HG02885 (cell line): ENCODE measurements around the gene PTPRF.

Experiments
- ATAC-seq: cut with Tn5 transposase; IDR thresholded peaks from one replicate; pipeline ENCODE4 v1.9.1; 2021; ENCODE audit warnings: mild to moderate bottlenecking; ENCODE audit not compliant: unreplicated experiment, poor library complexity

The PTPRF gene

DNA sequence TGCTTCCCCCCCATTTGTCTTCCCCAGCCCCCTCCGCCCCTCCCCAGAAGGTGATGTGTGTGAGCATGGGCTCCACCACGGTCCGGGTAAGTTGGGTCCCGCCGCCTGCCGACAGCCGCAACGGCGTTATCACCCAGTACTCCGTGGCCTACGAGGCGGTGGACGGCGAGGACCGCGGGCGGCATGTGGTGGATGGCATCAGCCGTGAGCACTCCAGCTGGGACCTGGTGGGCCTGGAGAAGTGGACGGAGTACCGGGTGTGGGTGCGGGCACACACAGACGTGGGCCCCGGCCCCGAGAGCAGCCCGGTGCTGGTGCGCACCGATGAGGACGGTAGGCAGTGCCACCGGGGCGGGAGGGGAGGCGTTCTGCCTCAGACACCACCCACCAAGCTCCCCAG lies 67.0 kb downstream of the PTPRF start:
- ATAC-seq = no peak

DNA sequence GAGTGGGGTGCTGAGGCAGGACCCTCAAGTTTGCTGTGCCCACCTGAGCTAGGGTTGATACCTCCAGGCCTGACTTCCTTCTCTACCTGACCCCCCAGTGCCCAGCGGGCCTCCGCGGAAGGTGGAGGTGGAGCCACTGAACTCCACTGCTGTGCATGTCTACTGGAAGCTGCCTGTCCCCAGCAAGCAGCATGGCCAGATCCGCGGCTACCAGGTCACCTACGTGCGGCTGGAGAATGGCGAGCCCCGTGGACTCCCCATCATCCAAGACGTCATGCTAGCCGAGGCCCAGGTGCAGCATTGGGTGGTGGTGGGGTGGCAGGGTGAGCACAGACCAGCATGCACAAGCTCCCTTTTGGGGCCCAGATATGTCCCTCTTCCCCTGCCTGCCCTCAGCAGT lies 67.9 kb downstream of the PTPRF start:
- no peak for ATAC-seq

DNA sequence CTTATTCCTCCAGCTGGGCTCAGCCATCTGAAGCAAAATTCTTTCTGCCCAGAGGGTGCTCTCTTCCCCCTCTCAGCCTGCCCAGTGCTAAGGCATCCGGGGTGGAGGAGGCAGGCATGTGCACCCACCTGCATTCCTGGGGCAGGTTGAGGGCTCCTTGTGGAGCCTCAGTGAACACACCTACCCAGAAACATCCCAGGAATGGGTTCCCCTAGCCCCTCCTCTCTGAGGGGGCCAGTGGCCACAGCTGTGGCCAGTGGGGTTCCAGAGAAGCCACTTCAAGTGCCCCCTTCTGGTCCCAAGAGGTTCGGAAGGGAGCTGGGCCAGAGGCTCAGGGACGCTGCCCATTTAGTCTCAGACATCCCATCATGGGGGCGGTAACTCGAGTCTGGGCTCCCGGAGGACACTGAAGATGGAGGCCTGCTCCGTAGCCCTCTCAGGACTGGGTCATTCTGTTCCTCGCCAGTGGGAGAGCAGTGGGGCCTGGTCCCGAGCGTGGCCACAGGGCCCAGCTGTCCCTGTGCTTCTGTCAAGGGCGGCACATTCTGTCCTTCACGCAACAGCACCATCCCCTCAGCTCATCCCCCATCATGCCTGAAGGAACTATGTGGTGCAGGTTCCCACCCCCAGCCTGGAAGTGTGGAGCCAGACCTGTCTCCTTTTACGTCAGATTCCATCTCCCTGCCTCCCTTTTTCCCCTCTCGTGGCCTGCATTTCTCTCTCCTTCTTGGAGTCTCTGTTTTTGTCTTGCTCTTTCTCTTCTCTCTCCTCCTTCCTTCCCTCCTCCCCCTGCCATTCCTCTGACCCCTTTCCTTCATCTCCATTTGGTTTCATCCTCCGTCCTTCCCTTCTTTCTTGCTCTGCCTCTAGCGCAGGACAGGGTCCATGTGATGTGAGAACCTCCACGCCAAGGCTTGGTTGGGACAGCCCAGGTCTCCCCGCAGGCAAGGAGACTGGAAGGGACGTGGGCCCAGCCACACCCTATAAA lies 69.6 kb downstream of the PTPRF start:
- no peak for ATAC-seq

DNA sequence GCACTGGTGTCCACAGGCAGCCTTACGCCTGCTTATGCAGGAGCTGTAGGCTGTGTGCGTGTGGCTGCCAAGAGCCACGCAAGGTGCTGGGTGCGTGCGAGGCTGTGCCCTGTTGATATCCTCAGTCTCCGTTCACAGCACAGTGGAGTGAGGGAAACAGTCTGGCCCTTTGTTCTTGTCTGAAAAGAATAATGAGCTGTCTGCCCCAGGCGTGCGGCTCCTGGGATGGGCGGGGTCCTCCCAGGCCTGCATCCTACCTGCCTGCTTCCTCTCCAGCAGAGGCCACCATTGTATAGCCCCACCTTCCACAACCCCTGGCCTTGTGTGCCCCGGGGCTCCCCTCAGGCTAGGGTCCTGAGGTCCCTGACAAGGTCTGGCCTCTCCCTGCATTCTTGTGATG lies 72.3 kb downstream of the PTPRF start:
- no peak for ATAC-seq

DNA sequence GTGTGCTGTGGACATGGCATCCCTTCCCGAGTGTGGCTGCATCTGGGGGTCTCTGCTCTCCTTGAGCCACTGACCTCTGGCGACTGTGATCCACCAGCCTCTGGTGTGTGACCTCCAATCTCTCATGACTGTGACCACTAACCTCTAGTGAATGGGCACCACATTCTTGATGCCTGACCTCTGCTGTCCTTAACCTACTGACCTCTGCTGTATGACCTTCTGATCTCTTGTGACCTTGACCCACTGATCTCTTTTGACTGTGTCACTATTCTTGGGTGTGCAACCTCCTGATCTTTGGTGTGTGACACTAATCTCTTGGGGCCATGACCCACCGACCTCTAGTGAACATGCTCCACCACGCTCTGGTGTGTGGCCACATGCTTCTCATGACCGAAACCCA lies 73.5 kb downstream of the PTPRF start:
- no peak for ATAC-seq

DNA sequence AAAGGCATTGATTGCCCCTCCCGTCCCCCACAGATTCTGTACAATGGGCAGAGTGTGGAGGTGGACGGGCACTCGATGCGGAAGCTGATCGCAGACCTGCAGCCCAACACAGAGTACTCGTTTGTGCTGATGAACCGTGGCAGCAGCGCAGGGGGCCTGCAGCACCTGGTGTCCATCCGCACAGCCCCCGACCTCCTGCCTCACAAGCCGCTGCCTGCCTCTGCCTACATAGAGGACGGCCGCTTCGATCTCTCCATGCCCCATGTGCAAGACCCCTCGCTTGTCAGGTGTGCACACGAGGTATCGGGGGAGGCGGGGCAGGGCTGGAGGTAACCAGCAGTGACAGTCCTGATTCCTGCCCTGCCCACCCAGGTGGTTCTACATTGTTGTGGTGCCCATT lies 74.5 kb downstream of the PTPRF start:
- no peak for ATAC-seq

DNA sequence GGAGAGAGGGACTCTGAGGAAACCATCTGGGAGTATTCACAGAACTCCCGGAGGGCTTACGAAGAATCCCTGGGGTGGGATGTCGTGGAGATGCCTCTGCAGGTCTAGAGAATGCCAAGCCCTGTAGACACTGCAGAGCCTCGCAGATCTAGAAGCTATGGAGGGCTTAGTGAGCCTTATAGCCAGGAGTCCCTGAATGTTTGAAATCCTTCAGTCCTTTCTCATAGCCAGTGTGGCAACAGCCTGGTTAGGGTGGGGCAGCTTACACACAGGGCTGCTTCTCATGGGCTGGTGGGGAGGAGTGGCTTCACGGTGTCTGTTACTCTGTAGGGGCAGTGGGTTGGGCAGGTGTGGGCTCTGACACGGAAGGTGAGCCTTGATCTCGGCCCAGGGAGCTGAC lies 75.1 kb downstream of the PTPRF start:
- ATAC-seq = no peak

DNA sequence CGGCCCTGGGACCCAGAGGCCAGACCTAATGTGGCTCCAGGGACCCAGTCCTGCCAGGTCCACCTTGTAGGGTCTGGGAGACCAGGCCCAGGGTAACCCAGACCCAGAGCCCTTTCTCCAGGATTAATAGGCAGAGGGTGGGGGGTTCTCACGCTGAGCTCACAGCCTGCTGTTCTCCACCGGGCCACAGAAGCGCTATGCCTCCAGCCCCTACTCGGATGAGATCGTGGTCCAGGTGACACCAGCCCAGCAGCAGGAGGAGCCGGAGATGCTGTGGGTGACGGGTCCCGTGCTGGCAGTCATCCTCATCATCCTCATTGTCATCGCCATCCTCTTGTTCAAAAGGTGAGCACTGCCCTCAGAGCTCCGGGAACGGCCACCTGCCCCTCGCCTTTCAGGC lies 75.9 kb downstream of the PTPRF start:
- ATAC-seq = no peak

DNA sequence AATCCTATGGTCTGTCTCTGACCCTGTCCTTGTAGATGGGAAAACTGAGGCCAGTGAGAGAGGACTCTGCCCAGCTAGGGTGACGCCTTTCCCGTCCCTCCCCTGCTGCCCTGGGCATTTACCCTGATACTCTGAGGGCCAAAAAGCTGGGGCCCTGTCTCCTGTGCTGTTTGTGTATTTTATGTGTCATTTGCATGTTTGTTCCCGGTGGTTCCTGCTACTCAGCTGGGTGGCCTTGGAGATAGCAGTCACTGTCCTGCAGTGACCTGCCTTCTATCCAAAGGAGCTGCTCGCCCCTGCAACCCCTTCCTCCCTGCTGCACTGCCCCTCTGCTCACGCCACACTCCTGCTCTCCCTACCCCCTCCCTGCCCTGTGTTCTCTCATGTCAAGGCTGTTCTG lies 78.1 kb downstream of the PTPRF start:
- ATAC-seq = no peak

DNA sequence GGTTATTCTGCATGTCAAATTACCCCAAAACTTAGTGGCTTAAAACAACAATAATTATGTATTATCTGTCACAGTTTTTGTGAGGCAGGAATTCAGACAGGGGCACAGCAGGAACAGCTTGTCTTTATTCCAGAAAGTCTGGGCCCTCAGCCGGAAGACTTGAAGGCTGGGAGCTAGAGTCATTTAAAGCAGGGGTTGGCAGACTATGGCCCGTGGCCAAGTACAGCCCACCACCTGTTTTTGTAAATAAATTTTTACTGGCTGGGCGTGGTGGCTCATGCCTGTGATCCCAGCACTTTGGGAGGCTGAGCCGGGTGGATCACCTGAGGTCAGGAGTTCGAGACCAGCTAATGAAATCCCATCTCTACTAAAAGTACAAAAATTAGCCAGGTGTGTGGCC lies 79.7 kb downstream of the PTPRF start:
- ATAC-seq = no peak

DNA sequence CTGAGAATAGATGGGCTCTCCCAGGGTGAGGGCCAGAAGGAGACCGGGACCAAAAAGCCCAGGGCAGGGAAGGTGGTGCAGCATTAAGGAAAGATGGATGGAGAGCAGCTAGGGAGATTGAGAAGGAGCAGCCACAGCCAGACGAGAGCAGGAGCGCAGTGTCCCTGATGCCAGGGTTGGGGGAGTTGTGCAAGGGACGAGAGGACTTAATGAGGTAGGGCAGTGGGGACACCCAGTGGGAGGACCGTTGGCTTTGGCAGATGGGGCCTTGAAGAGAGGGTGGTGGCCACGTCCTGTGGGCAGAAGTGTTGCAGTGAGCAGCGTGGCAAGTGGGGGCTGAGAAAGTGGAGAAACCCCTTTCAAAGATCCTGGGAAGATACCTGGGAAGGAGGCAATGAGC lies 81.3 kb downstream of the PTPRF start:
- ATAC-seq = no peak

DNA sequence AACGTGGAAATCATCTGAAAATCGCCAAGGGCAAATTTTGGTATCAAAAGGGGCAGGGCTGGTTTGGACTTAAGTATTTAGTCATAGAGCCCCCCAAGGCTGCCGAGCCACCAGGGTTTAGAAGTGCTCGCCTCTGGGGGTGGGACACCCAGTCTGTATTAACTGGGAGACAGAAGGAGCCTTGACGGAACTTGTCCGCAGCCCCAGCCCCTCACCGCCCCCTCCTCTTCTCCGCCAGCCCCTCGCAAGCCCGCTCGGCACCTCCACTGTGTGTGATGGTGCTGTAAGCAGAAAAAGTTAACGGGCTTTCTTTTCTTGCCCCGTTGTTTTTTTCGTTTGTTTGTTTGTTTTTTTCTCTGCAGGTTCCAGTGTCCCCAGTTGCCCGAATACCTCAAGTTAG lies 81.7 kb downstream of the PTPRF start:
- no peak for ATAC-seq

DNA sequence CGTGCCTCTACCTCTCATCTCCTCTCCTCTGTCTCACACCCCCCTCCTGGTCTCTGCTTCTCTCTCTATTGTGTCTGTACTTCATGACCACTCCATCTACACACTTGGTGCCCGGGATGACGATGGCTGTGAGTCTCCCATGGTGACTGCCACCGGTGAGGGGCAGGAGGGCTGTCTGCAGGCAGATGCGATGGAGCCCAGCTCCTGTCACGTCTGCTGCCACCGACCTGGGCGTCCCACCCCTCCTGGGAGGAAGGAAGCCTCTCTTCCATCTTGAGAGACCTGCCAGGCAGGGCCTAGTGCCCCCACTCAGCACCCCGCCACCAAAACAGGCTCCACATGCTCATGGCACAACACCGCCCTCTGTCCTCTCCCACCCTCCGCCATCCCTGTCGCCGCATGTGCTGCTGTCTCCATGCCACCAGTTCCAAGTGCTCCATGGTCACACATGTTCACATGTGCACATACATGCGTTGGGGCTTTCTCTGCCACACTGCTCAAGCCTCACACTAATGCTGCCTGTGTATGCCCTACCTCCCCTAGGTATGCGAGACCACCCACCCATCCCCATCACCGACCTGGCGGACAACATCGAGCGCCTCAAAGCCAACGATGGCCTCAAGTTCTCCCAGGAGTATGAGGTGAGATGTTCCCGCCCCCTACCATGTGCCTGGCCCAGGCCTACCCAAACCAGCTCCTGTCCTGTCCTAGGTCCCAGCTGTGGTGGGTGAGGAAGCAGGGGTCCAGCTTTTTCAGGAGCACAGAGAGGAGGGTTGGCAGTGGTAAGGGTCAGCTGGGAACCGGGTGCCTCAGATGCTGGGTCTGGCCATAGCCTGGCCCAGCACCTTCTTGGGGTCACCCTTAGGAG lies 82.6 kb downstream of the PTPRF start:
- ATAC-seq = no peak

DNA sequence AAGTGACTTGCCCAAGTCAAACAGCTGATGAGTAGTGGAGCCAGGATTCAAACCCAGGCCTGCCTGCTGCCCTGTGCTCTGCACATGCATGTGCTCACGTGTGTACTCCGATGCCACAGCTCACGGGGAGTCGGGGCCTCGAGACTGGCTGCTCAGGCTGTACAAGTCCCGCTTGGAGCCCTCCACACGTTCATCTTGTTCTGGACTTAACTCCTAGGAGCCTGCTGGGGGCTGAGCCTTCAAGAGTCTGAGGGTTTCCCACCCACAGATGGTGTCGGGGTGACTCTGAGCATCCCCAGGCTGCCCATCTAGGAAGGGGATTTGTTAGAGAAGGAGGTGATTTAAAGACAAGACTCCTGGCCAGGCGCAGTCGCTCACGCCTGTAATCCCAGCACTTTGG lies 83.5 kb downstream of the PTPRF start:
- ATAC-seq = no peak

DNA sequence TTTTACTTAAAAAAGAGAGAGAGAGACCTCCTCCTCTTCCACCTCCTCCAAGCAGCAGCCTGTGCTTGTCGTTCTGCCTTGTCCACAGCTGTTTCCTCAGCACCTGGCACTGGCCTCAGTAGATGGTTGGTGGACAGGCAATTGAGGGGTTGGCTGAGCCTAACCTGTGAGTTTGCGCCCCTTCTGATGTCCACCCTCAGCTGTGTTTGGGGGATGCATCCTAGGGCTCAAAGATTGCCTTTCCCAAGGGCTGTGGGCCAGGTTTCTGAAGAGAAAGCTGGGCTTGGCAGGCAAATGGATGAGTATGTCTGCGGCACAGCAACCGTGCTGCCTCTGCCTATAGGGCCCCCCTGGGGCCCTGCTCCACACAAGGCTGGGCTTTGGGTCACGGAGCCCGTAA lies 84.2 kb downstream of the PTPRF start:
- ATAC-seq = no peak

DNA sequence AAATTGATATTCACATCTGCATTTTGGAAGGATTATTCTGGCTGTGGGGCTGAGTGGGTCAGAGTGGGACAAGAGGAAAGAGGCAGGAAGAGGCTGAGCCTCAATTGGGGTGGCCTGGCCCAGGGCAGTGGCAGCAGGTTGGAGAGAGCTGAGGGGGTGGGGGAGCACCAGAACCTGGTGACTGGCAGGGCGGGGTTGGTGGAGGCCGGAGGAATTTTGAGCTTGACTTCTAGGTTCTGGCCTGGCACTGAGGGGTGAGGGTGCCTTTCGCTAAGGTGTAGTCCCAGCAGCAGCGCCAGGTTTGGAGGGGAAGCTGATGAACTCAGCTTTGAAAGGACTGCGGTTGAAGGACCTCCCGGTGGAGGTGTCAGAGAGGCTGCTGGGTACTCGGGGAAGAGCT lies 85.7 kb downstream of the PTPRF start:
- ATAC-seq = no peak

DNA sequence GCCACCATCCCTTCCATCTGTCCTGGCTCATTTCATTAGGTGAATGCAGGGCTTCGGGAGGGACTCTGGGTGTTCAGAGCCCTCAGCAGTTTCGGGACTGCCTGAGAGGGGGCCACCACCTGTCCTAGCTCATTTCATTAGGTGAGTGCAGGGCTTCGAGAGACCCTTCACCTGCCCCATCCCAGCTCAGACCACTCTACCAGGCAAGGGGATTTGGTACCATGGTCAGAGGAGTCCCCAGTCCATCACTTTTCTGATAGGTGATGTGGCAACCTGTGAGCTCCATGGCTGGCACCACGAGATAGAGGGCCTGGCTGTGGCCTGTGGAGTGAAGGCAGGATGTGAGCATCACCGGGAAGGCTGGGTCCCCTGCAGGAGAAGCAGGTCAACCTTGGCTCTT lies 86.3 kb downstream of the PTPRF start:
- ATAC-seq = no peak

DNA sequence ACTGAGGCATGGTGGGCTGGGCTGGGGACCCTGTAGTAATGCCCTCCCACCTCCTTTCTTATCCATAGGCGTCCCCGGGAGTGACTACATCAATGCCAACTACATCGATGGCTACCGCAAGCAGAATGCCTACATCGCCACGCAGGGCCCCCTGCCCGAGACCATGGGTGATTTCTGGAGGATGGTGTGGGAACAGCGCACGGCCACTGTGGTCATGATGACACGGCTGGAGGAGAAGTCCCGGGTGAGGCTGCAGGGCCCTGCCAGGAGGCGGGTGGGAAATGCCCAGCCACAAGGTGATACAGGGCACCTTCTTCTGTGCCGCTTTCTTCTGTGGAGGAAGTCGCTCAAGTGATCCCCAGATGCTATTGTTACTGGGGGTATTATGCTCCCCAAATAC lies 87.0 kb downstream of the PTPRF start:
- no peak for ATAC-seq

DNA sequence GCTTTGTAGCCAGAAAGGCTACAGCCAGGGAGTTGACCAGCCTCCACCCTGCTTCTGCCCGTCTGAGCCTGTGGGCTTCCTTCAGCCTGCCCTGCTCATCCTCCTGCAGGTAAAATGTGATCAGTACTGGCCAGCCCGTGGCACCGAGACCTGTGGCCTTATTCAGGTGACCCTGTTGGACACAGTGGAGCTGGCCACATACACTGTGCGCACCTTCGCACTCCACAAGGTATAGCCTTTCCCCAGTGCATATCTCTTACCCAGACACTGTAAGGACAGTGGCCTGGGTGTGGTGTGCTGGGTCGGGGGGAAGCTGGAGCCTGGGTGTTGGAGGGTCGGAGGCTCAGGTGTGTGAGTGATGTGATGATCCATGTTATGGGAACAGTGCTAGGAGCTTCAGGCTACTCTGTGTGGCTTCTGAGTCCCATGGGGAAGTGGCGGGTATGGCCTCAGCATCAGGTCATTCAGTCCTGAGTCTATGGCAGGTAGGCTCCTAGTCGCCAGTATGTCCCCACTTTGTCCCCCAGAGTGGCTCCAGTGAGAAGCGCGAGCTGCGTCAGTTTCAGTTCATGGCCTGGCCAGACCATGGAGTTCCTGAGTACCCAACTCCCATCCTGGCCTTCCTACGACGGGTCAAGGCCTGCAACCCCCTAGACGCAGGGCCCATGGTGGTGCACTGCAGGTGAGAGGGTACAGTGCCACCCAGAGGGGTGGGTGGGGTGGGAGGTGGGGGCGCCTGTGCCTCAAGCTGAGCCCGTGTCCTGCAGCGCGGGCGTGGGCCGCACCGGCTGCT lies 88.0 kb downstream of the PTPRF start:
- ATAC-seq = no peak

DNA sequence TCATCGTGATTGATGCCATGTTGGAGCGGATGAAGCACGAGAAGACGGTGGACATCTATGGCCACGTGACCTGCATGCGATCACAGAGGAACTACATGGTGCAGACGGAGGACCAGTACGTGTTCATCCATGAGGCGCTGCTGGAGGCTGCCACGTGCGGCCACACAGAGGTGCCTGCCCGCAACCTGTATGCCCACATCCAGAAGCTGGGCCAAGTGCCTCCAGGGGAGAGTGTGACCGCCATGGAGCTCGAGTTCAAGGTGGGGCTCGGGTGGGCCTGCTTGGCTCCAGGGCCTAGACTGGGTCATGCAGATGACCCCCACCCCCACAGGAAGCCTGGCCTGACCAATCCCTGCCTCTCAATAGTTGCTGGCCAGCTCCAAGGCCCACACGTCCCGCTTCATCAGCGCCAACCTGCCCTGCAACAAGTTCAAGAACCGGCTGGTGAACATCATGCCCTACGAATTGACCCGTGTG lies 88.7 kb downstream of the PTPRF start:
- no peak for ATAC-seq
